Activated CD8-positive, alpha-beta memory T cell treated with anti-CD3 and anti-CD28 coated beads, Interleukin-2, amount 50 U/mL, for 4 hours (primary cell): ENCODE data around the gene ANKRD30A.
"Not testable (repeated sequence)": the region's sequence is repeated elsewhere in the genome, so short reads cannot be mapped to it uniquely, and the experiment has no call there.

Experiments
- DNase-seq: peaks from one replicate; pipeline ENCODE4 v3.0.0-alpha.2; 2020

Gene ANKRD30A

GRCh38 chr10:37269554-37270256, 144.3 kb downstream of the ANKRD30A start:
- DNase-seq: no peak

DNA sequence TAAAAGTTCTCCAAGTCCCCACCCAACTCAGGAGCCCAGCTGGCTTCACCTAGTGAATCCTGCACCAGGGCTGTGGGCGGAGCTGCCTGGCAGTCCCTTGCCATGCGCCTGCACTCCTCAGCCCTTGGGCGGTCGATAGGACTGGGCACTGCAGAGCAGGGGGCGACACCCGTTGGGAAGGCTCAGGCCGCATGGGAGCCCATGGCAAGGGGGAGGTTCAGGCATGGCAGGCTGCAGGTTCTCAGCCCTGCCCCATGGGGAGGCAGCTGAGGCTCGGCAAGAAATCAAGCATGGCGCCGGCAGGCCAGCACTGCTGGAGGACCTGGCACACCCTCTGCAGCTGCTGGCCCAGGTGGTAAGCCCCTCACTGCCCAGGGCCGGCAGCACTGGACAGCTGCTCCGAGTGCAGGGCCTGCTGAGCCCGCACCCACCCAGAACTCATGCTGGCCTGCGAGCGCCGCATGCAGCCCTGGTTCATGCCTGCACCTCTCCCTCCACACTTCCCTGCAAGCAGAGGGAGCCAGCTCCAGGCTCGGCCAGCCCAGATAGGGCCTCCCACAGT, 149.9 kb downstream of the ANKRD30A start:
- DNase-seq: no peak

- no peak for DNase-seq
Observed at GRCh38 chr10:37285063-37285462, 159.7 kb downstream of the ANKRD30A start.

DNA sequence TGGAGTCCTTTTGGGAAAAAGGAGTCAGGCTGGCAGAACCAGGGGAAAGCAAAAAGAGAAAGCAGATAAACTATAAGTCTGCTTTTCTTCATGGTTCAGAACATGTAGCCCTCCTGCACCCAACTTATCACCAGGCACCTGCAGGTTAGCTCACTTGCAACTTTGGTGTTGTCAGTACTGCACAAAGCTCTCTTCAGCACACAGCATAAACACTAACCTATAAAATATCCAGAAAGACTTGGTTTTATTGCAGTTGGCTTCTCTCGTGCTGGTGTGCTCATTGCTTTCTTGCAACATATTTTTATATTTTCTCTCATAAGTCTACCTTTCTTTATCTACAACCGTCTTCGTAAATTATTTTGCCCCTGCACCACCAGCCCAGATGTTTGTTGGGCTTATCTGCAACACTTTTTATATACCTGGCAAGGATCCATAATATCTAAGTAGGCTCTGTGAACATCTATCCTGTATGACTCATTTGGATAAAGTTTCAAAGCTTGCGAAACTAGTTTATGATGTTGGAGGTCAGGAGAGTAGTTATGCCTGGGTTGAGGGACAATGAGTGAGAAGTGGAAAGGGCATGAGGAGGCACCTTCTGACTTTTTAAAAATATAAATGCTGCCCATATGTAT, 164.6 kb downstream of the ANKRD30A start:
- DNase-seq: no peak

GRCh38 chr10:37301271-37301670, 175.9 kb downstream of the ANKRD30A start:
- no peak for DNase-seq

DNA sequence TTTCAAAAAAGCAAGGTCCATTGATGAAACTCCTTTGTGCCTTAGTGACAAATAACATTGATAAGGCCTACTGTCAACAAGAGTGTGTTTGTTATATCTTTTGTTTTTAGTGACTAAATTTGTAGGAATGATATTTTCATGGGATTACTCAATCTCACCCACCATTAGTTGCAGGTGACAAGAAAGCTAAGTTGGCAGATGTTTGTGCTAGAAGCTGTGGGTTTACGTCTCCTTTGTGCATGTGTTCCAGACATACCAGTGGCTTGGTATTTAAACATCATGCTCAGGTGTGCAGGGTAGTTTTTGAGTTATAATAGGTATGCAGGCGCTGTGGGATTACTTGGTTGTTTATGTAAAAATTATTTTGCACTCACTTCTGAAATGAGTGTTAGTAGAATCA, 178.6 kb downstream of the ANKRD30A start:
- DNase-seq: no peak

DNA sequence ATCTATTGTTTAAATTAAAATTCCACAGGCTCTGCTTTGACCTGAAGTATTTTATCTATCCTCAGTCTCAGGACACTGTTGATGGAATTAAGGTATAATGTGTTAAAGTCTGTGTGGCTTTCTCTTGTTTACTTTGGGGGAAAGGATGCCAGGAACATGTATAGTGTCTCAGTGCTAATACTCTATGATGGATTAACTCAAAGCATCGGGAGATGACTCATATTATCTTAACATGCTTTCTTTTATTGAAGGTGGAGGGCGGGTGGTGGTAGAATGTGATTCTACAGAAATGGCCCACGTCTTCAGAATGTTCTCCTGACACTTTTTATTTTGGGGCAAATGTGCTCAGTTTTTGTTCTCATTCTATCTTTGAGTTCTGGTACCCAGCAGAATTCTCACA, 189.0 kb downstream of the ANKRD30A start:
- DNase-seq: no peak

GRCh38 chr10:37314862-37315261, 189.5 kb downstream of the ANKRD30A start:
- no peak for DNase-seq

DNA sequence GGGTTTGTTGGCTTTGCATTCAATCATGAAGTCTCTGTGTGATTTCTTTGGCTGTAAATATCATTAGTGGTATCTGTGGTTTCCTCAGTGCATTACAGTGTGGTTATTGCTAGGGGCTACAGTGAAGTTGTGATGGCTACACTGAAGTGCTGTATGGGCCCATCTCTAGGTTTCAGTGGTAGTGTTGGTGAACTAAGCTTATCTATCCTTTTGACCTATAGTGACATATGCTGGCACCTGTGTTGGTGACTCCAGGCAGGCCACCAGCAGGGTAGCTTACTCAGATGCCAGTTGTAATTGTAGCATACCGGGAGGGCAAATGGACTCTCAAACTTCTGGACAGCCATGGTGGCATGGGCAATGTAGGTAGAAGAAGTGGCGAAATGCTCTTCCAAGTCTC, 219.0 kb downstream of the ANKRD30A start:
- DNase-seq: no peak

DNA sequence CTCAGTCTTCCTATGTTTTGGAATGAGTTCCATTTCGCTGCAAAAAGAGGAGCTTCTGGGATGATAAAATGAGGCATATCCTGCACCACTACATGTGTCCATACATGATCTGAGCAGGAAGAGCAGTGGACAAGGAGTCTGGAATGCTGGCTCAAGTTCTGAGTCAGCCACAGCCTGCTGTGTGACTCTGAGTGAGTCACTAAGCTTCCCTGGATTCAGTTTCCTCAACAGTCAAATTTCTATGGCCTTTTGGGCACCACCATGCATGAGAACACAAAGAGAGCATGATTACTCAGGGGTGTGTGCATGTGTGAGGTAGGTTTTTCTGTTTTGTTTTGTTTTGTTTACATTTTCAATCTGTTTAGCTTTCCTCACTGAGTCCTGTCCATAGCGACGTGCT, 254.6 kb downstream of the ANKRD30A start:
- DNase-seq: no peak

- DNase-seq: no peak
Observed at GRCh38 chr10:37381271-37381670, 255.9 kb downstream of the ANKRD30A start.

DNA sequence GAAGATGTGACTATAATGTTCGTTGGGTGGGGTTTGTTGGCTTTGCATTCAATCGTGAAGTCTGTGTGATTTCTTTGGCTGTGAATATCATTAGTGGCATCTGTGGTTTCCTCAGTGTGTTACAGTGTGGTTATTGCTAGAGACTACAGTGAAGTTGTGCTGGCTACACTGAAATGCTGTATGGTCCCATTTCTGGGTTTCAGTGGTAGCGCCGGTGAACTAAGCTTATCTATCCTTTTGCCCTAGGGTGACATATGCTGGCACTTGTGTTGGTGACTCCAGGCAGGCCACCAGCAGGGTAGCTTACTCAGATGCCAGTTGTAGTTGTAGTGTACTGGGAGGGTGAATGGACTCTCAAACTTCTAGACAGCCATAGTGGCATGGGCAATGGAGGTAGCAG, 259.5 kb downstream of the ANKRD30A start:
- no peak for DNase-seq

DNA sequence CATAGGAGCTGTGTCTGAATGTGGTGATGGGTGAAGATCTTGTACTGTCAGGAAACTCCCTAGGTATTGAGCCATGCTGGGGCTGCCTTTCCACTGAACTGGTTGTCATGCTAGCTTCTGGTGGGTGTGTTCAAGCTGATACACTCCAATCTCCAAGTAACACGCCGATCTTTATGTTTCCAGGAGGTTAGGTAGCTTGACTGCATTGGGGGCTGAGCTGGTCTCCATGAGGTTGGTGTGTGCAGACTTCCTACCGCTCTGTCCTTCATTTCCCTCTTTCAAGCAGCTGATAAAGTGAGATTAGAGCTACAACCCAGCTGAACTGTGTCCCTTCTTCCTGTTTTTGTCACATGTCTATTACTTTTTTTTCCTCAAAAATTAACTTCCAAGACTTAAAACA, 265.5 kb downstream of the ANKRD30A start:
- DNase-seq: no peak

DNA sequence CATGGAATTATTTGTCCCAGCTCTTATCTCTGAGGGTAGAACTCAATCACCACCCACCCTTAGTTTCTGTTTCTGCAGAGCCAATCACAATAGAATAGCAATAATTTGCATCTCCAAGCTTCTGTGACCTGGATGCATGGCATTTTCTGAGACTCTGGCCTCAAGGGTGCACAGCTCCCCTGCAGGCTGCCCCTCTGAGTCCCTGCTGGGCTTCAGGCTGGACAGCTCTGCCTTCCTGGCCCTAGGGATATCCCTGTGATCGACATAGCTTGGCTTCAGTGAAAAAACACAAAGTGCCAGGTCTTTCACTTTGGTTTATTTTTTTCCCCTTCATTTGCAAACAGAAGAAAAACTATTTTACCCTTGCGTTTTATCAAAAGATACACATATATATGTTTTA, 275.4 kb downstream of the ANKRD30A start:
- DNase-seq: not testable (repeated sequence)

- no peak for DNase-seq
Observed at GRCh38 chr10:37401225-37401624, 275.8 kb downstream of the ANKRD30A start.

DNA sequence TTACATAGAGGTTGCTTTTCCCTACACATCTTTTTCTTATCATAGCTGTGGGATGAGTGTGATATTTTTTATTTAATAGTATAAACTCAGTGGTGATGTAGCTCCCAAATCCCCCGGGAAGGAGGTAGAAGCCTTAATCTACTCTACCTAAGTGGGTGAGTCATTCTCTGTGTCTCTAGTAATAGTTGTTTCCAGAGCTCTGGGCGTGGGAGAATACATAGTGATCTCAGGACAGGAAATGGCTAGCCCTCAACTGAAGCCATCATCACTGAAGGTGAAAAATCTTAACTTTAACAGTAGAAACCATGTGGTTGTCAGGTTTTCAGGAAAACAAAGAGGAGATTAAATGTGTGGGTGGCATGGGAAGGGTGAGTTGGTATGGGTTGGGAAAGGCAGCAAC, 278.4 kb downstream of the ANKRD30A start:
- no peak for DNase-seq
